GM12891 (cell line): Measurements from ENCODE around the gene IPO4. TPM values are rescaled to one million over a fixed set of nuclear protein-coding genes. Genes with fewer than 3 reads are reported as not detected.

ENCODE experiments used
- DNase-seq: peaks from one replicate; pipeline ENCODE4 v3.0.0; 2011; ENCODE audit warnings: low spot score; ENCODE audit not compliant: insufficient read length
- FAIRE-seq: peaks from 2 replicates; lab custom pipeline; 2011; peaks lifted over from hg19 to GRCh38; lab: Jason Lieb, UNC
- PAX5 ChIP-seq: IDR thresholded peaks from 2 replicates; pipeline ENCODE4 v1.6.1; 2011; ENCODE audit warnings: low read length, moderate library complexity, mild to moderate bottlenecking; ENCODE audit not compliant: insufficient read depth, severe bottlenecking
- POLR2A ChIP-seq: IDR thresholded peaks from 2 replicates; pipeline ENCODE4 v1.6.1; 2011; ENCODE audit warnings: low read depth, low read length, control low read depth
- POLR2AphosphoS5 ChIP-seq: IDR thresholded peaks from 2 replicates; pipeline ENCODE4 v1.6.1; 2011; ENCODE audit warnings: low read depth, low read length, control low read depth
- POU2F2 ChIP-seq: IDR thresholded peaks from 2 replicates; pipeline ENCODE4 v1.6.1; 2011; ENCODE audit warnings: low read depth, mild to moderate bottlenecking, control low read depth, low read length, moderate library complexity
- SPI1 ChIP-seq: IDR thresholded peaks from 2 replicates; pipeline ENCODE4 v1.6.1; 2011; ENCODE audit warnings: low read depth, low read length, control low read depth
- TAF1 ChIP-seq: IDR thresholded peaks from 2 replicates; pipeline ENCODE4 v1.6.1; 2011; ENCODE audit warnings: low read depth, low read length, control low read depth
- polyA plus RNA-seq: library from polyadenylated mRNA; unstranded; fragments of >200 nt; gene quantifications from one replicate; pipeline ENCODE4 v1.2.1, GENCODE V29; 2012; ENCODE audit warnings: low read depth, missing spikeins, inconsistent platforms; ENCODE audit not compliant: missing spikeins

The IPO4 gene, protein sequence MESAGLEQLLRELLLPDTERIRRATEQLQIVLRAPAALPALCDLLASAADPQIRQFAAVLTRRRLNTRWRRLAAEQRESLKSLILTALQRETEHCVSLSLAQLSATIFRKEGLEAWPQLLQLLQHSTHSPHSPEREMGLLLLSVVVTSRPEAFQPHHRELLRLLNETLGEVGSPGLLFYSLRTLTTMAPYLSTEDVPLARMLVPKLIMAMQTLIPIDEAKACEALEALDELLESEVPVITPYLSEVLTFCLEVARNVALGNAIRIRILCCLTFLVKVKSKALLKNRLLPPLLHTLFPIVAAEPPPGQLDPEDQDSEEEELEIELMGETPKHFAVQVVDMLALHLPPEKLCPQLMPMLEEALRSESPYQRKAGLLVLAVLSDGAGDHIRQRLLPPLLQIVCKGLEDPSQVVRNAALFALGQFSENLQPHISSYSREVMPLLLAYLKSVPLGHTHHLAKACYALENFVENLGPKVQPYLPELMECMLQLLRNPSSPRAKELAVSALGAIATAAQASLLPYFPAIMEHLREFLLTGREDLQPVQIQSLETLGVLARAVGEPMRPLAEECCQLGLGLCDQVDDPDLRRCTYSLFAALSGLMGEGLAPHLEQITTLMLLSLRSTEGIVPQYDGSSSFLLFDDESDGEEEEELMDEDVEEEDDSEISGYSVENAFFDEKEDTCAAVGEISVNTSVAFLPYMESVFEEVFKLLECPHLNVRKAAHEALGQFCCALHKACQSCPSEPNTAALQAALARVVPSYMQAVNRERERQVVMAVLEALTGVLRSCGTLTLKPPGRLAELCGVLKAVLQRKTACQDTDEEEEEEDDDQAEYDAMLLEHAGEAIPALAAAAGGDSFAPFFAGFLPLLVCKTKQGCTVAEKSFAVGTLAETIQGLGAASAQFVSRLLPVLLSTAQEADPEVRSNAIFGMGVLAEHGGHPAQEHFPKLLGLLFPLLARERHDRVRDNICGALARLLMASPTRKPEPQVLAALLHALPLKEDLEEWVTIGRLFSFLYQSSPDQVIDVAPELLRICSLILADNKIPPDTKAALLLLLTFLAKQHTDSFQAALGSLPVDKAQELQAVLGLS
- polyA plus RNA-seq, result 37.2 TPM

DNA sequence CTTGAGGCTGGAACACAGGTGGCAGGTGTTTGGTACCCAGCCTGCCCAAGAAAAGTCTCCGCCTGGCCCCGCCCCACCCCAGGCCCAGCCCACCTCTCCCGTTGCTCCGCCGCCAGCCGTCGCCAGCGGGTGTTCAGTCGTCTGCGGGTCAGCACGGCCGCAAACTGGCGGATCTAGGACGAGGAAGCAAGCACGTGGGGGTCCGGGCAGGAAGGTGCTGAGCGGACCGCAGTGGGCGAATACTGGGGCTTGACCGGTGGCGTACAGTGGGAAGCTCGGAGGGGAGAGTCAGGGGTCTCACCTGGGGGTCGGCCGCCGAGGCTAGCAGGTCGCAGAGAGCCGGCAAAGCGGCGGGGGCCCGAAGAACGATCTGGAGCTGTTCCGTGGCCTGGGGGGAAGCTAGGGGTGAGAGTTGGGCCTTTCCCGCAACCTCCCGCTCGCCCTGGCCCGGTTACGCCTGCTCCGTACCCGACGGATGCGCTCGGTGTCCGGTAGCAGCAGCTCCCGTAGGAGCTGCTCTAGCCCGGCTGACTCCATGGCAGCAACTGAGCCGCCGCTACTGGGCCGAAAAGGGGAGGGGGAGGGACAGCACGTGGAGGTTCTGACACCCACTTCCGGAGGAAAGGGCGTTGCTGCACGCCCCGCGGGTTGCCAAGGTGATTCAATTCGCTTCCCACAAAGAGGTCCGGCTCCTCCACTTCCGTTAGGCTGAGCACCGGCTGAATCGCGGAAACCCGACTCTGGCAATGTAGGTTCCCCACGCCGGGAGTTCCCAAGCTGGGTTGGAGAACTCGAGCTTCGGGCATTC lies at the start of gene IPO4:
TSS of gene IPO4 (minus strand) at position 566 of the 808 bp plus-strand sequence. CDS start at position 537, 29 bp downstream.
- peak; percentile 89 for FAIRE-seq
- DNase-seq, result peak; percentile 99
- TF ChIP-seq POLR2AphosphoS5 (peak; percentile 95), PAX5 (peak; percentile 32), POU2F2 (peak; percentile 92), SPI1 (peak; percentile 42), TAF1 (peak; percentile 73), POLR2A (peak; percentile 96)

DNA sequence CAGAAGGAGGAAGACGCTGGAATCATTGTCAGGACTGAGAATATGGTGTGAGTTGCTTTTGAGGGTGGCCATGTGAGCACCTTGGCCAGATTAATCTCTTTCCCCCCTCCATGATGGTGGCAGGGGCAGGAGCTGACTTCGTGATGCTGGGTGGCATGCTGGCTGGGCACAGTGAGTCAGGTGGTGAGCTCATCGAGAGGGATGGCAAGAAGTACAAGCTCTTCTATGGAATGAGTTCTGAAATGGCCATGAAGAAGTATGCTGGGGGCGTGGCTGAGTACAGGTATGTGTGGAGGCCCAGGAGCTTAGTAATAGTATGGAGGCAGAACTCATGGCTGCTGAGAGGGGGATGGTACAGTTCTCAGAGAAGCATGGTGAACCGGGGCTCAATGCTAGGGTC lies 49.5 kb upstream of the IPO4 start:
- DNase-seq (no peak), FAIRE-seq (no peak)
- TF ChIP-seq TAF1 (no peak), POLR2A (no peak), POLR2AphosphoS5 (no peak), PAX5 (no peak), SPI1 (no peak), POU2F2 (no peak)

DNA sequence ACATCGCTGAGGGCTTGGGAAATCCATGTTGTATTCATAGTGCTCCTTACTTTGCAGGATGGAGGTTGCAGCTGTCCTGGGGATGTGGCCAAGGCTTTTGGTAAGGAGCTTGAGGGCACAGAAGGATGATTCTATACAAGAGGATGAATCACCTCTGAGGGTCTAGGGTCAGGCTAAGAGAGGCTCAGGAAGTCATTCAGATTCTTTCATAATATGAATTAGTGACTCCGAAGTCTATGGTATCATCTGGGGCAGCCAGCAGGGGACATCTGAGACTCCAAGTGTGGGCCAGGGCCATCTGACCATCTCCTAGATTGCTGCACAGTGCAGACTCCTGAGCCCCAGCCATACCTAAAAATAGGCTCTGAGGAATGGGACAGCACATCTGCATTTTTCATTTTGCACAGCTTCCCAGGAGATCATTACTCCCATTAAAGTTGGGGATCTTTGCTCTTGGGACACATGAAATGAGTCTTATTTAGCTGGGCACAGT lies 48.9 kb upstream of the IPO4 start:
- DNase-seq, result no peak
- FAIRE-seq, result no peak
- no peak for TF ChIP-seq SPI1
- TF ChIP-seq POLR2A, result no peak
- TF ChIP-seq PAX5, result no peak
- no peak for TF ChIP-seq TAF1
- no peak for TF ChIP-seq POU2F2
- no peak for TF ChIP-seq POLR2AphosphoS5

DNA sequence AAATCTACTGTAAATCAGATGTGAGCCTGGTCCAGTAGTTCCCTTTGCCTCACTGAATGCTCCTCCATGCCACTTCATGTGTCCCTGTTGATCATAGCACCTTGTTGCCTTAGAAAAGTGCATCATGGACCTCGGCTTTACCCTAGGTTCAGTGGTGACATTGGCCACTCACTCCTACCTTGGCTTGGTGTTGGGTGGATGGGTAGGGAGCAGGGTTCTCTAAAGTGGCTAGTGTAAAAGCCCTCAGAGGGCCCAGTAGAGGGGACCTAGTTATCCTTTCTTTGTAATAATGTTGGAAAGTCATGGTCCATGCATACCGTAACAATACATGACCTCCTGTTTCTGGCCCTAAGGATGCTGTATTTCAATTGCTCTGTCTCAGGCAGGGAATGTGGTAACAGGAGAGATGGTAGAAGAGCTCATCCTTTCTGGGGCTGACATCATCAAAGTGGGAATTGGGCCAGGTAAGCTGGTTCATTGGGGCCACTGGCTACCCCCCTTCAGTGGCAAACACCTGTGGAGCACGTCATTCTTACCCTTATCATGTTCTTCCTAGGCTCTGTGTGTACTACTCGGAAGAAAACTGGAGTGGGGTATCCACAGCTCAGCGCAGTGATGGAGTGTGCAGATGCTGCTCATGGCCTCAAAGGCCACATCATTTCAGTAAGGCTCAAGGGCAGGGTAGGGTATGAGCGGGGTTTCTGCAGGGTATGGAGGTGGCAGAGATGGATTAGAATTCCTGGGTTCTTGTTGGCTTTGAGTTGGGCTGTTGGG lies 48.3 kb upstream of the IPO4 start:
- TF ChIP-seq POLR2A, result peak; percentile 40; the same call in 1 of the 2 replicates
- TF ChIP-seq SPI1, result no peak
- peak; percentile 33; the same call in 1 of the 2 replicates for TF ChIP-seq POLR2AphosphoS5
- no peak for TF ChIP-seq TAF1
- FAIRE-seq, result no peak
- no peak for DNase-seq

DNA sequence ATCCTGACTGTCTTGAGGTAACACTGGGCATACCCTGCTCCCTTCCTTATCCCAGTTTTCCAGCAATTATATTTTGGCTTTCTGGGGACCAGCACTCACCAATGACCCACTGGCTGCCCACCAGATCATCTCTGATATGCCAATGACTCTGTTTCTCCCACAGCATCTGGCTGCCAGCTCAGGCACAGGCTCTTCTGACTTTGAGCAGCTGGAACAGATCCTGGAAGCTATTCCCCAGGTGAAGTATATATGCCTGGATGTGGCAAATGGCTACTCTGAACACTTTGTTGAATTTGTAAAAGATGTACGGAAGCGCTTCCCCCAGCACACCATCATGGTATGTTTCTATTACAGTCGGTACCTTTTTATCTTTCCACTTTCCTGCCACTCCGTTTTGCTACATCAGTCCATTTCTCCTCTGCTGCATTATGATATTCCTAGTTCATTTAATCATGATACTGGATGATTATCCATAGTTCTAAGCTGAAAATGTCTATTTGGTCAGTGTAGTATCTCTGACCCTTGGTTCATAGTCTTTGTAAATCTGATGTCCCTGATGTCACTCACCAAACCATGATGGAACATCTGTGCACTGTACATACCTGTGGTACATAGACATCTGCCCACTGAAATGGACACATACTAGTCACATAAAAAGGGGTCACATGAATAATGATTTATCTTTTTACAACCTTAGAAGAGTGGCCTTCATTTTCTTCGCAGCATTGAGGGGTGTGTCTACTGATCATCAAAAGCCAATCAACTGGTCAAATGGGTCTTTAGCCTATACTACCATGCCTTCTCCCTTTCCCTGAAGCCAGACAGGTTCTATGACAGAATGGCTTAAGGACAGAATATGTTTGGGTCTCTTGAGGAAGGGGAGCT lies 47.4 kb upstream of the IPO4 start:
- no peak for TF ChIP-seq SPI1
- no peak for TF ChIP-seq TAF1
- TF ChIP-seq POLR2AphosphoS5, result no peak; the same call in 1 of the 2 replicates
- DNase-seq (no peak), FAIRE-seq (no peak)

DNA sequence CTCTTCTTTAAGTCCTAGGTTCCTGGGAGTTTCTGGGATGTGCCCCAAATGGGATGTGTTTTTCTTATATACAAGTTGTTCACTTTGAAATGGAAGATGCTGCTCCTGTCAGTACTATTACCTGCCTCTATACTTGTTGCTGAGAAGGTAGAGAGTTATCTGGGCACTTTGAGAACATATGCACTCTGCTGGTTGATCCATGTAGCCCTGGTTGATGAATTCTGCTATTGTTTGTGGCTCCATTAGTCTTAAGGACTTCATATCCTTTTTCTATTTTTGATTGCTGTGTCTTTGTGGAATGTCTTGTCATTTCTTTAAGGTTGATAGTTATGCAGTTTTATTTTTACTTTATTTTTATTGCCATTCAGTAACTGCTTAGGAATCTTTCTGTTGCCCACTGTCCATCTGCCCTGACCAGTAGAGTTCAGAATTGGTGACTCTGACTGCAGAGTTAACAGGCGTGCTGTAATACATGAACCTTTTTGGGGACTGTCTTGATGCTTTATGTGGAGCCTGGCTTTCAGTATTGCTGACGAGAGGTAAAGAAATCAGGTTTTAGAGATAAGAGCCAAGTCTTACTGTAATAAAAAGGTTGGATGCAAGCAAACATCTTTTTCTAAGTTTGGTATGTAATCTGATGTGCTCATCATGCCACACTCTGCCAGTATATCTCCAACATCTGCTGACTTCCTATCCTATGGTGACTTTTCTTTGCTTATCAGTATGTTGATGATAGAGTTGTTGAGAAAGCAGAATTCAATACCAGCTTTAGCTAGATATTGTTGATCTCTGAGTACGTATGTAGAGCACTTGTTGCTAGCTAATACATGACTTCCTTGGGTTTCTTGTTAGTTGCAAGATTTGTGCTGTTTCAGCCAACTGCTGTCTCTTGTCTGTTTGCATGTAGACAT lies 45.7 kb upstream of the IPO4 start:
- TF ChIP-seq SPI1, result no peak
- TF ChIP-seq POU2F2, result no peak
- no peak for TF ChIP-seq POLR2AphosphoS5
- TF ChIP-seq PAX5, result no peak
- no peak for TF ChIP-seq POLR2A
- no peak for TF ChIP-seq TAF1
- DNase-seq, result no peak
- FAIRE-seq, result no peak

DNA sequence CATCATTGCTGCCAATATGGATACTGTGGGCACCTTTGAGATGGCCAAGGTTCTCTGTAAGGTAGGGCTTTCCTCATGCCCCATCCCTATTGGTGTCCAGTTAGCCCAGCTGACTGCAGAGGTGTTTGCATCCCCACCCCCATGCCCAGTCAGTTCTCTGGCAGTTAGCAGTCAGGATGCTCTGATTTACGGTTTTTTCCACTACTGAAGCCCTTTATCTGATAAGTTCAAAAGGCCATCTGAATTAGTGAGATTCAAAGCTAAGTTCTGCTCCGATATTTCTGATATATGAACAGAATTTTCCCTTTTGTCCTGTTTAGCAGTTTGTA lies 44.9 kb upstream of the IPO4 start:
- DNase-seq (no peak), FAIRE-seq (peak; percentile 16)
- TF ChIP-seq TAF1 (no peak), PAX5 (no peak), POLR2A (no peak), SPI1 (no peak), POLR2AphosphoS5 (no peak), POU2F2 (no peak)
